GM12874 (cell line): ENCODE data around the gene SLC16A5.
A peak's percentile ranks its signal among the peaks of the same experiment; 100 is the strongest.

Experiments
- TF ChIP-seq, protein P1 (sequence below): IDR thresholded peaks from 2 replicates; pipeline ENCODE4 v1.5.1; 2011; ENCODE audit warnings: low read depth, mild to moderate bottlenecking, control low read depth, low read length, moderate library complexity; ENCODE audit not compliant: insufficient read depth

Gene SLC16A5

DNA sequence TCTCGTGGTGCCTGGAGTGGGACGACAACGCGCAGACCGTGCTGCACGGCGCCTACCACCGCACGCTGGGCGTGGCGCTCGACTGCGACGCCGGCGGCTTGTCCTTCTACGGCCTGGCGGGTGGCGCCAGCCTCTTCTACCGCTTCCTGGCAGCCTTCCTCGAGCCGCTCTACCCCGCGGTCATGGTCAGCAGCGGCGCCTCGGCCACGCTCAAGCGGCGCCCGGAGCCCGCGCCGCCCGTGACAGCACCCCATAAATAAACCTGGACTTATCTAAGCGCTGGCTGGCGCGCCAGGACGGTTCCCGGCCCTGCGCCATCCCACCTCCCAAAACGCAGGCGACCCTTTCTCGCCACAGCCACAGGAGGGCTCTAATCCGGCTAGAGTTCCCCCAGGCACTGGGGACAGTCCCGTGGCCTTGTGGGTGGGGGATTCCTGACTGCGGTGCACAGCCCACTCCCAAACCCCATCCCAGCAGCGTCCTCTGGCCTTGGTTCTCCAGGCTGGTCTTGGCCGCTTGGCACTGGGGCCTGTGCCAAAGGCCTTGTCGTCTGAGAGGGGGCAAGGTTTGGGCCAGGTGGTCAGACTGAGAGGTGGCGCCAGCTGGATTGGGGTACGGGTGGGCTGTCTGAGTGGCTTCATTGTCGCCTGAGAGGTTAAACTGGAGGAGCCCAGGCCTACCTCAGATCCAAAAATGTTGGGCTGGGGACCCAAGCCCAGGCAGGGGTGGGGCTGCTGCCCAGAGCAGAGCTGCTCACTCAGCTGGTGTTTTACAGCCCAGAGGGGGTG lies 10.1 kb upstream of the SLC16A5 start:
- TF ChIP-seq, protein P1, sequence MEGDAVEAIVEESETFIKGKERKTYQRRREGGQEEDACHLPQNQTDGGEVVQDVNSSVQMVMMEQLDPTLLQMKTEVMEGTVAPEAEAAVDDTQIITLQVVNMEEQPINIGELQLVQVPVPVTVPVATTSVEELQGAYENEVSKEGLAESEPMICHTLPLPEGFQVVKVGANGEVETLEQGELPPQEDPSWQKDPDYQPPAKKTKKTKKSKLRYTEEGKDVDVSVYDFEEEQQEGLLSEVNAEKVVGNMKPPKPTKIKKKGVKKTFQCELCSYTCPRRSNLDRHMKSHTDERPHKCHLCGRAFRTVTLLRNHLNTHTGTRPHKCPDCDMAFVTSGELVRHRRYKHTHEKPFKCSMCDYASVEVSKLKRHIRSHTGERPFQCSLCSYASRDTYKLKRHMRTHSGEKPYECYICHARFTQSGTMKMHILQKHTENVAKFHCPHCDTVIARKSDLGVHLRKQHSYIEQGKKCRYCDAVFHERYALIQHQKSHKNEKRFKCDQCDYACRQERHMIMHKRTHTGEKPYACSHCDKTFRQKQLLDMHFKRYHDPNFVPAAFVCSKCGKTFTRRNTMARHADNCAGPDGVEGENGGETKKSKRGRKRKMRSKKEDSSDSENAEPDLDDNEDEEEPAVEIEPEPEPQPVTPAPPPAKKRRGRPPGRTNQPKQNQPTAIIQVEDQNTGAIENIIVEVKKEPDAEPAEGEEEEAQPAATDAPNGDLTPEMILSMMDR, result peak; percentile 38; the same call in 1 of the 2 replicates

- TF ChIP-seq, protein P1, result no peak
Measured at GRCh38 chr17:75078284-75079022, 9.3 kb upstream of the SLC16A5 start.

GRCh38 chr17:75079023-75079373 lies 8.8 kb upstream of the SLC16A5 start:
- TF ChIP-seq, protein P1, result peak; percentile 17; the same call in 1 of the 2 replicates

DNA sequence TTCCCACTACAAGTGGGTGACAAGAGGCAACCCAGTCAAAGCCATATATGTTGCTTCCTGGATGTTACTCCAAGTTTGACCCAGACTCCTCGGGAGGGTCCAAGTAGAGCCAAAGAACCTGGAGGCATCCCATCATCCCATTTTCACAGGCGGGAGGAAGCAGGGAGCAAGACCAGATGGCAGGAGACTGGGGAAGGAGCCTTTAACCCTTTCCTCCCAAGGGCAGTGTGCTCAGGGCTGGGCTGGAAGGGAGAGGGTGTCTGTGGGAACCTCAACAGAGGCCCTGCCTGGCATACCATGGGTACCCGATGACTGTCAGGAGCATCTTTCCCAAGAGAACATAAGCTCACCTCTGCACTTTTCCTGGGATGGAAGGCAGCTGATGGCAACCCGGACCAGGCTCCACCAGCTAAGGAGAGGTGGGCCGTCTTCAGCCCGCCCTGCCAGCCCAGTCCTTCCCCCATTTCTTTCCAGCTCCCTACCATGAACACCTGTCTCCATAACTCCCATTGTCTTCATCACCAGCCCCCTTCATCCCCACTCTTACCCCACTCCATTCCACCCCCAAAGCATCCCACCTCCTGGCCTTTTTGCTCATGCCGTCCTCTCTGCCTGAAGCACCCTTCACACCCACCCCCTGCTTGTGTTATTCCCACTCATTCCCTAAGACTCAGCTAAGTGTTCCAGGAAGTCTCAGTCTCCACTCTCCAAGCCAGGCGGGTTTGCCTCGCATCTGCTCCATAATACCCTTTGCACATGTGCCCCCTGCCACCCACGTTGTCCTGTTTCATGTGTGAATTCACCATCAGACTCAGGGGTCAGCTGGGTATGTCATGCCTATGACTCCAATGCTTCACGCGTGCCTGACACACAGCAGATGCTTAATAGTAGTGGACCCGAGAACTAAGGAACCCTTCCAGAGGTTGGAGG lies 5.9 kb upstream of the SLC16A5 start:
- TF ChIP-seq, protein P1, result no peak

DNA sequence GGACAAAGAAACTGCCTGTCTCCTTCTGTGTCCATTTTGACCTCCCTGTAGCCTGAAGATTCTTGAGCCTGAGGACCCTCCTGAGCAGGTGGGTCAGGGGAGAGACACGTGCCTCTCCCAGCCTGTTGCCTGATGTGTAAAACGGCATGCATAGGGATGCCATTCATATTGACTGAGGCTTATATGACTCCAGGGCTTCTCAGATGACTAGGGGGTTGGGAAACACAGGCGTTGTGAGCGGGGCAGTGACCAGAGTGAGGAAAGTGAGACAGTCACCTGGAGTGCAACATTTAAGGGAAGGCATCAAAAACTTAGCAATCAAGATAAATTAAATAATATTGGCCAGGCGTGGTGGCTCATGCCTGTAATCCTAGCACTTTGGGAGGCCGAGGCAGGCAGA lies 5.1 kb upstream of the SLC16A5 start:
- TF ChIP-seq, protein P1, result no peak

- TF ChIP-seq, protein P1, result no peak
Measured at GRCh38 chr17:75084039-75084660, 3.6 kb upstream of the SLC16A5 start.
